NB4 (cell line): ENCODE data around the gene MAP3K1.
A peak's percentile ranks its signal among the peaks of the same experiment; 100 is the strongest.

ENCODE experiments used
- MYC ChIP-seq: IDR thresholded peaks from 2 replicates; pipeline ENCODE4 v1.6.1; 2011; ENCODE audit warnings: low read depth, low read length
- POLR2A ChIP-seq: IDR thresholded peaks from 2 replicates; pipeline ENCODE4 v1.6.1; 2011; ENCODE audit warnings: mild to moderate bottlenecking; ENCODE audit not compliant: insufficient read length; ENCODE audit errors: extremely low read depth
- TF ChIP-seq, protein P1 (sequence below): IDR thresholded peaks from 2 replicates; pipeline ENCODE4 v1.6.1; 2011; ENCODE audit warnings: low read depth, low read length
- TF ChIP-seq, protein P2 (sequence below): IDR thresholded peaks from one replicate; pipeline ENCODE4 v1.5.1; 2012; ENCODE audit warnings: low read depth, low read length

DNA sequence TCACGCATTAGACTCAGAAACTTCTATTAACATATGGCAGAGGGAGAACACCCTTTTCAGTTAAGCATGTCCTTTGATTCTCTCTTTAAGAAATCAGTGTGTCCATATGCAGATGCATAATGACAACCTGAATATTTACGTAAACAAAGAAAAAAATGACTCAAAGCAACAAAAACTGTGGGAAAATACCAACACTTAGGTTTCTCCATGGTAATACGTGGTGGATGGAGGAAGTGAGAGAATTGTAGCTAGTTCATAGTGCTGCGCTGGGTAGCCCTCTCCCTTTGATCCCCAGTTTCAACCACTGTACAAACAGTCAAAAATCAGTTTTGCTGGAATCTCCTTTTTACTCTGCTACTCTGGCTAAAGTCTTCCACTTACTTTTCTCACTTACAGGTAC, 2.0 kb upstream of the MAP3K1 start:
- TF ChIP-seq, protein P1, sequence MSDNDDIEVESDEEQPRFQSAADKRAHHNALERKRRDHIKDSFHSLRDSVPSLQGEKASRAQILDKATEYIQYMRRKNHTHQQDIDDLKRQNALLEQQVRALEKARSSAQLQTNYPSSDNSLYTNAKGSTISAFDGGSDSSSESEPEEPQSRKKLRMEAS, result 0 out of 2 replicates have a peak, but pooled peaks have one; percentile 6
- TF ChIP-seq, protein P2, sequence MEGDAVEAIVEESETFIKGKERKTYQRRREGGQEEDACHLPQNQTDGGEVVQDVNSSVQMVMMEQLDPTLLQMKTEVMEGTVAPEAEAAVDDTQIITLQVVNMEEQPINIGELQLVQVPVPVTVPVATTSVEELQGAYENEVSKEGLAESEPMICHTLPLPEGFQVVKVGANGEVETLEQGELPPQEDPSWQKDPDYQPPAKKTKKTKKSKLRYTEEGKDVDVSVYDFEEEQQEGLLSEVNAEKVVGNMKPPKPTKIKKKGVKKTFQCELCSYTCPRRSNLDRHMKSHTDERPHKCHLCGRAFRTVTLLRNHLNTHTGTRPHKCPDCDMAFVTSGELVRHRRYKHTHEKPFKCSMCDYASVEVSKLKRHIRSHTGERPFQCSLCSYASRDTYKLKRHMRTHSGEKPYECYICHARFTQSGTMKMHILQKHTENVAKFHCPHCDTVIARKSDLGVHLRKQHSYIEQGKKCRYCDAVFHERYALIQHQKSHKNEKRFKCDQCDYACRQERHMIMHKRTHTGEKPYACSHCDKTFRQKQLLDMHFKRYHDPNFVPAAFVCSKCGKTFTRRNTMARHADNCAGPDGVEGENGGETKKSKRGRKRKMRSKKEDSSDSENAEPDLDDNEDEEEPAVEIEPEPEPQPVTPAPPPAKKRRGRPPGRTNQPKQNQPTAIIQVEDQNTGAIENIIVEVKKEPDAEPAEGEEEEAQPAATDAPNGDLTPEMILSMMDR, result no peak
- TF ChIP-seq MYC (no peak), POLR2A (no peak)
